GM18858 (cell line): ENCODE measurements around the gene EML2.
"Not testable (repeated sequence)": the region's sequence is repeated elsewhere in the genome, so short reads cannot be mapped to it uniquely, and the experiment has no call there.

Experiments used
- ATAC-seq: cut with Tn5 transposase; IDR thresholded peaks from one replicate; pipeline ENCODE4 v1.9.1; 2021; ENCODE audit not compliant: unreplicated experiment

EML2 gene

DNA sequence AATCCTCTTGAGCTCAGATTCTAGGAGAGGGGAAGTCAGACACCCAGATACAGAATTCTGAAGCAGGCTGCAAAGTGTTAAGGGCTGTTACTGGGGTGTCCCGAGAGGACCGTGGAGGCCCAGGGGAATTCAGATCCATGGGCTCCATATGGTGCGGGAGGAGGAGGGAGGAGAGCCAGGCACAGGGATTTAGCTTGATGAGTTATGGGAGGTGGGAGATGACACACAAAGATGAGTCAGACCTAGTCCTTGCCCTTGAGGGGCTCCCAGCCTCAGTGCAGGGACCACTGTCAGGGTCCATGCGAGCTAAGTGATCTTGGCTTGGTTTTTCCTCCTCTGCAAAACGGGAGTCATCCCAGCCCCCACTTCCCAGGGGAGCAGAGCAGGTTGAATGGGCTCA lies 14.4 kb upstream of the EML2 start:
- ATAC-seq, result no peak

DNA sequence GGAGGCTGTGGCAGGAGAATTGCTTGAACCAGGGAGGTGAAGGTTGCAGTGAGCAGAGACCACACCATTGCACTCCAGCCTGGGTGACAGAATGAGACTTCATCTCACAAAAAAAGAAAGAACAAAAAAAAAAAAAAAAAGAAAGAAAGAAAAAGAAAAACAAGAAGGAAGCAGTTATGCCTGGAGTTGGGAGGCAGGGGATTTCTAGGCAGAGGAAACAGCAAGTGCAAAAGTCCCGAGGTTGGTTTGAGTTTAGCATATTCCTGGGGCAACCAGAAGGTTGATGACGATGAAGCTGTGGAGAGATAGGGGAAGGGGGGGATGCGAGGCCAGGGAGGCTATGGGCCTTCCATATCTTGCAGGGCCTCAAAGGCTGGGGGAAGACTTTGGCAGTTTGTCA lies 11.5 kb upstream of the EML2 start:
- ATAC-seq, result no peak

DNA sequence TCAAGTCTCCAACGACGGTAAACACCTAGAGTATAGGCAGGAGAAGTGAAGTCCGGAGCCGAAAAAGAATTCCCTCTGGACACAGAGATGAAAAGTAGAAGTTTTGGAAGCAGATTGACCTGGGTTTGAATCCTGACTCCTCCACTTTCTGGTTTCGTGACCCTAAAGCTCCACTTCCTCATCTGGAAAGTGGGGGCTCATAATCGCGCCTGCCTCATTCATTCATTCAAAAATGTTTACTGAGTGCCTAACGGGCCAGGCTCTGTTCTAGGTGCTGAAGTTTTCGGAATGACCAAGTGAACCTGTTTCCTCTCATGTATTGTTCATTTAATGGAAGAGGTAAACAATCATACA lies 7.1 kb upstream of the EML2 start:
- ATAC-seq, result no peak

DNA sequence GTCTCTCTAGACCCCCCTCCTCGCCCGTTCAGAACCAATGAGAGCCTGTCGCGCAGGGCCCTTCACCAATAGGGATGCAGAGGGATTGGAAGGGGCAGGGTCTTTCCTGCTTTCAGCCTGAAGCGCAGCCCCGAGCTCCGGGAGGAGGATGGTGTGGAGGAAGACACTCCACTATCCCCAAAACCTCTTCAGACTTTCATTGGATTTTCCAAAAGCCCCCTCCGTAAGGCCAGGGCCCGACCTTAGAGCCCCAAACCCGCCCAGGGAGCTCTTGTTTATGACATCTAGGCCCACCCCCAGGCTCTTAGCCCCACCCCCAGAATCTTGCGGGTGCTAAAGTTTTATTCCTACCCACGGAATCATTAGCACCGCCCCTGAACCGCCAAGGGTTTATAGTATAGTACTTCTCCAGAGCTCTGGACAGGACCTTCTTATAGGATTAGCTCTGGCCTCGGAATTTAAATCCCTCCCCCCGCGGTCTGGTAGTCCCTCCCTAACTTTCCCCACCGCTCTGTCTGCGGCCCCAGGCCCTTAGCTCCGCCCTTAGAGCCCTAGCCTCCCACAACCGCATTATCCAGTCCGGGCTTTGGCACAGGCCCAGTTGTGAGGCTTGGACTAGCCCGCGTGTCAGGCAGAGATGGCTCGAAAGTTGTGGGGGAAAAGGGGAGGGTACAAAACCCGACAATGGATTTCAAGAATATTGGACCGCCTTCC lies 6.6 kb upstream of the EML2 start:
- ATAC-seq, result no peak

DNA sequence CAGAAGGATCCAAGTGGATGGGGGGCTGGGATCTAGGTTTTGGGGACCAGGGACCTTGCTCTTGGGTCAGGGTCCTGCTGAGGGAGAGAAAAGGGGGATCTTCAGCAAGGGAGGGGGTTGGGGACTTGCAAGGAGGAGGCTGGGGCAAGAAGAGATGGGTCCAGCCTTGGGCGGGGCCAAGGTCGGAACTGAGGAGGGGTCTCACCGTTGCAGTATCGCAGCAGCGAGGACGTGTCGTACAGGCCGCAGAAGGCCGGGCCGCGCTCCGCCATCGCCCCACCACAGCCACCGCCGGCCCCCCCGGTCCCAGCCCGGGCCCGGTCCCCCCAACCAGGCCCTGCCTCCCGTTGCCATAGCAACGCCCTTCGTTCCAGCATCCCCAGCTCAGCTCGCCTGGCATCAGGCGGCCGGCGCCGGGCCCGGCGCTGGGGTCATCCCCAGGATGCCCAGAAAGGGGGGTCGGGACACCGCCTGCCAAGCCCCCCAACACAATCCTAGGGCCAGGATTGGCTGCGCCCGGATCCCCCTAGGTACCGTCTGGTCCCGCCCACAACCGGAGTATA lies 6.0 kb upstream of the EML2 start:
- no peak for ATAC-seq

DNA sequence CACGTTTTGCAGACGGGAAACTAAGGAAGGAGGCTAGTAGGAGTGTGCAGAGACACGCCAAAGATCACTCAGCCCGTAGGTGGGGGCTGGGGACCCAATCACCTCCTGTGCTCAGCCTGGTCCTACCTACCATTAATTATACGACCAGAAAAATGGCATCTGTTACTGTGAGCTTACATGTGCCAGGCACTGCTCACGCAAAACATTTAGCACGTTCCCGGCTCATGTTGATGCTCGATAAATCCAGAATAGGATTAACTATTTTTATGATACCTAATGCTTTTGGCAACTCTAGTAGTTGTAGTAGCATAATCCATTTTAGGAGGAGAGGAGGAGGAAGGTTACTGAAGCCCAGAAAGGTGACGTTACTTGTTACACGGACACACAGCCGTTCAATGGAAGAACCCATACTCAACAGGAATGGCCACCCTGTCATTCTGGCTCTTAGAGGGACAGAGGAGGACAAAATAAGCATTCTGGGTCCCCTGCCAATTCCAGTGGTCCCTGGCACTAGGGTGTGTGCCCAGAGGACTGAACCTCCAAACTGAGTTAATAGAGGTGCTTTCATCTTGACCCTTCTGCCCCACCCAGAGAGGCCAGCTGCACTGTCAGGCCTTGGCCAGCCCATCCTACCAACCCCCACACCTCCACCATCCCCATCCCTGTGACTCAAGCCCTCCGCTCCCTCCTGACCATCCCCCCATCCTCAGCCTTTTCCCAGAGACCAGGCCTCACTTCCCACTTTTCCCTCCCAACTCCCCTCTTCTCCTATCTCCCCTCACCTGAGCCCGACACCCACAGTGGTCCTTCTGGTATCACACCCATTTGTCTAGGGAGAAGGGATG lies 5.0 kb upstream of the EML2 start:
- ATAC-seq, result no peak

DNA sequence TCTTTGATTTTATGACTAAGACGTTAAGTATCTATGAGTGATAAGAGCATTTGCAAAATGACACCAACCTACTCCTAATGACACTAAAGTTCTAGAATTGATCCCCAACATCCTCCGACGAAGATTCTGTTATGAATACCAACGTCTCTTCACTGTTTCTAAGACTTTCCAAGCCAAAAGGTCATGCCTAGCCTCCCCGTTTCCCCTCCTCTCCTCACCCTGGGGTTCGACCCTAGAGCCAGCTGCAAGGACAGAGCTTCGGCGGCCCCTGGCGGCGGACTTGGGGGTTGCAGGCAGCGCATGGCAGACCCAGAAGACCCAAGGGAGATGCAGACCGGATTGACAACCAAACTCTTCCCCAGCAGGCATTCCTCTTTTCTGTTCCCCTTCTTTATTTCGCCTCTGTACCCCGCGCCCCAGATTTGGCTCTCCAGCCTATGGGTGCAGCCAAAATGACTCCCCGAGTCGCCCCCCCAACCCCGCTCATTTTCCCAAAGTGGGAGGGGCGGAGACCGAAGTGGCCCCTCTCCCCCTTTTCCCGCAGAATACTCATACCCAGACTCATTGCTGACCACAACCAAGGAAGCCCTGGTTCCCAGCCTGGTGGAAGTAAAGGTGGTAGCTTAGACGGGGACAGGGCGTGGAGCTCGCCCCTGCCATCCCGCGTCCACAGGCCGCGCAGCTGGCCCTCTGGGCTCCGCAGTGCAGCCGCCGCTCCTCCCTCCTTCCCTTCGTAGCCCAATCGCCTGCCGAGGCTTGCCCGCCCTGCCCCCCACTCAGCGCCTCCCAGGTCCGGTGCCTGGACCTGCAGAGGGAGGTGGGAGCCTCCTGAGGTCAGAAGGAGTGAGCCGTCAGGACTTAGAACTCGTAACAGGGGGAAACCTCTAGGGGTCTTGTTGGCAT lies 4.1 kb upstream of the EML2 start:
- no peak for ATAC-seq

DNA sequence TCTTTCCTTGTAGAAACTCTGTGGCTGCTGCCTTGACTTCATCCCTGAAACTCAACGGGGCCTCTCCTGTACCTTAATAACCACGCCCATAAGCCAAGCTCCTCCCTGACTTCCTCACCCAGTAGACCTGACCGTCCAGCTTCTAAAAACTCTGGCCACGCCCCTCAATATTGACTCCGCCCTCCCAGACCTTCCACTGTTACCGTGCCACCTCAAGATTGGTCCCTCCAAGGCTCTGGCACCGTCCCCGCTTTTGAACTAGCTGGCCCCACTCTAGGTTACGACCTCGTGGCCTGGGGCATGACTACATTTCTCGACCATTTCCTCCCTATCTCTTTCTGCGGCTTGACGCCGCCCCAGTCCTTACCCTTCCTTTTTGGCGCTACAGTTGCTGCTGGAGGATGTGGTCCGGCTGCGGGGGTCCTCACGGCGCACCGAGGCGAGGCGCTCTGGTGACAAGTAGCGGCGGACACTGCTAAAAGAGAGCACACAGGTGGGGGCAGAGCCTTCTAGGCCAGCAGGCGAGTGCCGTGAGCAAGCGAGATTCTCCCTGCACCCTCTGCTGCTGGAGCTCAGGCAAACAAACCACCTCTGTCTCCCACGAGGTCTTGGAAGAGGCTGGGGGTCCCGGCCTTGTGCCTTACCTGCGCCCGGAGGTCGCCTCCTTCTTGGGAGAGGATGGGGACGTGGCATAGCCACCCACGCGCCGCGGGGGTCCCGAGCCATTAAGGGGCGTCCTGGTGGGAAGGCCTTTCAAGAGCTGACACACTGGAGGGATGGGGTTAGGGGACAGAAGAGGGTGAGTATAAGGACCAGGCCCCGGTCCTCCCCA lies 2.3 kb upstream of the EML2 start:
- peak; percentile 31 for ATAC-seq

DNA sequence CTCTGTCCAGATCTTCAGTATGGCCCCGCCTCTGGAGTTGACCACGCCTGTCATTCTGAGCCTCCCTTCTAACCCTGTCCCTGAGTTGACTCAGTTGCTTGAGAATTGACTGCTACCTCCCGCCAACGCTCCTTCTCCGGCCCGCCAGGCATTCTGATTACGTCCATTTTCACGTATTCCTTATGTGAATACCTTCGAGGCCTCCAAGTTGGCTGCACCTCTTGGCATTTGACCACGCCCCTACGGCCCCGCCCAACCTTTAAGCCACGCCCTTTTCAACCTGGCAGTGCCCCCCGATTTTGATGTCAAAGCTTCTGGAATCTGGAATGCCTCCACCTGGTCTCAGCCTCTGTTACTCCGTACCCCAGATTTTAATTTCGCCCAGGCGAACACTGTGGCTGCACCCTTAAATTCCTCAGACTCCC lies 1.7 kb upstream of the EML2 start:
- no peak for ATAC-seq

DNA sequence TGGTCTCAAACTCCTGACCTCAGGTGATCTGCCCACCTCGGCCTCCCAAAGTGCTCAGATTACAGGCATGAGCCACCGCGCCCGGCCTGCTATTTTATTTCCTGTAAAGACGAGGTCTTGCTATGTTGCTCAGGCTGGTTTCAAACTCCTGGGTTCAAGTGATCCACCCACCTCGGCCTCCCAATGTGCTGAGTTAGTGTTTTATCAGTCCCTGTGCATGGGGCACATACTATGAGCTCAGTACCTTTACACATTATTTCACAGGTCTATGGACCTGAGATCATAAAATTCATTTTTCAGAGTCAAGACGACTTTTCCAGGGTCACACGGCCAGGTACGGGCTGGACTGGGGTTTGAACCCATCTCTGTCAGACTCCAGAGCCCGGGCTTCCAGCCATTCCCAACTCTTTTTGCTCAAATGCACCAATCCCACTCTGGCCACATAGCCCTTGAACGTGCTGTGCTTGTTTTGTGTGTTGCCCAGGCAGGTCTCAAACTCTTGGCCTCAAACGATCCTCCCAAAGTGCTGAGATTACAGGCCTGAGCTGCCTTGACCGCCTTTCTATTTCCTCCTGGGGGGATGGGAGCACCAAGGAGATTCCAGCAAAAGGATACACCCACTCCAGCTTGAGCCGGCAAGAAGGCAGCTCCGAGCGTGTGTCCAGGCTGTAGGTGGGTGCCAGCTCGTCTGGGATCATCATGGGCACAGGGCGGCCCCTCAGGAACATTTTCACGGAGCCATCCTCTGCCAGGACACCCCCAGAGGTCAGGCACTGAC lies 1.1 kb downstream of the EML2 start:
- ATAC-seq, result no peak

DNA sequence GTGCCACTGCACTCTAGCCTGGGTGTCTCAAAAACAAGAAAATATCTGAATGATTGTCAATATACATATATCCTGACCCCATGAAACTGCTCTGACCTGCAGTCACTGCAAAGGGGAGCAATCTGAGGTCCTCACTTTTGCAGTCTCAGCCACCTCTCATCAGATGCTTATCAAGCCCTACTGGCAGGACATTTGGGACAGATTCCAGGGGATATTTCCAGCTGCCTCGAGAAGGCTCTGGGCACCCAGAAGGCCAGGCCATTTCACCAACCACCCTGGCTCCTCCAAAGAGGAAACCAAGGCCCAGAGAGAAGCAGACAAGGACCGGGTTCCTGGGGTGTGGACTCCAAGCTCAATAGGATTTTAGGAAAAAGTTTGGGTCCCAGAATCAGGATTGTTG lies 2.3 kb downstream of the EML2 start:
- no peak for ATAC-seq

DNA sequence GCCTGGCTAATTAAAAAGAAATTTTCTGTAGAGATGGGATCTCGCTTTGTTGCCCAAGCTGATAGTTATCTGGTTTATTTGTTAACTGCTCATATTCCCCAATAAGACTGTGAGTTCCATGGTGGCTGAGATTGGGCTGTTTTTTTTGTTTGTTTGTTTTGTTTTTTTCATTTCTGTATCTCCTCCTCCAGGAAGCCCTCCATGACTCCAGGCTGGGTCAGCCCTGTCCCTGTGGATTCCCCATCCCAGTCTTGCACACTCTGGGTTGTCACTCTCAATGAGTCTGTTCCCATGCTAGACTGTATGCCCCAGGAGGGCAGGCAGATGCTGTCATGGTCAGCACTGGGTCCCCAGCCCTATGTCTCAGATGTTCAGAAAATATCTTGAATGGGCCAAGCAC lies 2.9 kb downstream of the EML2 start:
- ATAC-seq, result no peak

DNA sequence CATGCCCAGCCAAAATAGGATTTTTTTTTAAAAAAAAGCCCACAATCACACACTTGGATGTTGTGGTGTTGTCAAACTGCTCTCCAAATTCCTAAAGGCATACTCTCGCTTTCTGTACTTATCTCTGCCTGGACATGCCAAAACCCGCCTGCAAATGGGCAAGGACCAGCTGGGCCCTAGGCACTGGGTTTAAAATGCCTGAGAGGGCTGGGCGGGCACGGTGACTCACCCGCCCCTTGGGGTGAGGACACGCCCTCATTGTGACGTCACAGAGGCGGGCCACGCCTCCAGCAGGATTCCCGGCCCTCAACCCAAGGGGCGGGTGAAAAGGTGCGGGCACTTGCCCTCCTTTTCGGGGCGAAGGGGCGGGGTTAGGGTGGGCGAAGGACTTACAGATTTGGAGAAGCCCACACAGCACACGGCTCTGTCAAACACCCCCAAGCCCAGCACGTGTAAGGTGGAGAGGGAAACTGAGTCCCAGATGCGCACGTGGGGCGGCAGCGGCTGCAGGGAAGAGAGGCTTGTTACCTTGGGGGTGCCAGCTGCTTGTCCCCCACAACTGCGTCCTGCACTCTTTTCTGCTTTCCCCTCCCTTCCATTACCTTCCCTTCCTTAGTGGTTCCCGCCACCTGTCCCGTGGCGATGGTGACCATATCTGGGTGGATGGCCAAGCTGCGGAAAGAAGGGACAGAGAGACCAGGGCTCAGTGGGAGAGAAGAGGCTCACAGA lies 6.6 kb downstream of the EML2 start:
- ATAC-seq, result no peak

DNA sequence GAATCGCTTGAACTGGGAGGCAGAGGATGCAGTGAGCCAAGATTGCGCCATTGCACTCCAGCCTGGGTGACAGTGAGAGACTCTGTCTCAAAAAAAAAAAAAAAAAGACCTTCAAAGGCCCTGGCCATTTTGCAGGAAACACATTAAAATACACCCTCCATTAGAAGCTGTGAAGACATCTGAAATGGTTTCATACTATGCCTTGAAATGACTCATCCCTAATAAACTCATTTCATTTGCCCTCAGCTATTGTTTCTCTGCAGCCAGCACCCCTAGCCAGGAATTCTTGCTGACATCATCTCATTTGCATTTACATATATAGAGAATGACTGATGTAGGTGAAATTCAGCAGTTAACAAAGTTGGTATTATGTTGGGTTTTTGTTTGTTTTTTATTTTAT lies 8.7 kb downstream of the EML2 start:
- ATAC-seq, result no peak

DNA sequence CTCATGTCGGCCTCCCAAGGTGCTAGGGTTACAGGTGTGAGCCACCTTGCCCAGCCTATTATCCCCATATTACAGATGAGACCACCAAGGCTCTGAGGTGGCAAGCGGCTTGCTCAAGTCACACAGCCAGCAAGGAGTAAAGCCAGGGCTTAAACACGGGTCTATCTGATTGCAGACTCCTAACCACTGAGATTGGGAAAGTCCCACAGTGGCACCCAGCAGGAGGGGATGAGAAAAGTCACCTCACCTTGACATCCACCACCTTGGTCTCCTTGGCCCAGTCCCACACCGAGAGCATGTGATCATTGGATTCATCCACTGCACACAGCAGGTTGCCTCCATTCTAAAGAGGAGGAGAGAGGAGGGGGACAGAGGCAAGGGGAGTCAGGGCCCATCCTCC lies 9.5 kb downstream of the EML2 start:
- ATAC-seq, result no peak

DNA sequence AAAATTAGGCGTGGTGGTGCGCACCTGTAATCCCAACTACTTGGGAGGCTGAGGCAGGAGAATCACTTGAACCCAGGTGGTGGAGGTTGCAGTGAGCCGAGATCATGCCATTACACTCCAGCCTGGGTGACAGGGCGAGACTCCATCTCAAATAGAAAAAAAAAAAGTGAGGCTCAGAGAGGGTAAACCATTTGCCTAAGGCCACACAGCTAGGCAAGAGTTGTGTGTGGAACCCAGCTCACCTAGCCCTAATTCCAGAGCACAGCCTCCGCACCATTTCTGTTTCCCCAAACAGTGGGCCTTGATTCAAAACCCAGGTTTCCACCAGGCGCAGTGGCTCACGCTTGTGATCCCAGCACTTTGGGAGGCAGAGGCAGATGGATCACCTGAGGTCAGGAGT lies 11.0 kb downstream of the EML2 start:
- ATAC-seq, result not testable (repeated sequence)

DNA sequence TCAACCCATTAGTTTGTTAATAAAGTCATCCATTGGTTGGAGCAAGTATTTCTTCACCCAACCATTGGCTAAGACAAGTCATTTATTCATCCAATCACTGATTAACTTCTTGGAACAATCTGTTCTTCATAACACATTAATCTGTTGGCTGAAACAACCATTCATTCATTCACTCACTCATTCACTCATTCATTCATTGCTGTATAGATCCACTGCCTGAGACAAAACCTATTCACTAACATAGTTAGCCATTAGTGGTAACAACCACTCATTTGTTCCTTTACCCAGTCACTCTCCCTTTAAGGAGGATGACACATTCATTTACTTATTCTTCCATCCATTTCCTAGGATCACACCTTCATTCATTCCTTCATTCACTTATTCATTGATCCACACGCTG lies 15.2 kb downstream of the EML2 start:
- no peak for ATAC-seq

DNA sequence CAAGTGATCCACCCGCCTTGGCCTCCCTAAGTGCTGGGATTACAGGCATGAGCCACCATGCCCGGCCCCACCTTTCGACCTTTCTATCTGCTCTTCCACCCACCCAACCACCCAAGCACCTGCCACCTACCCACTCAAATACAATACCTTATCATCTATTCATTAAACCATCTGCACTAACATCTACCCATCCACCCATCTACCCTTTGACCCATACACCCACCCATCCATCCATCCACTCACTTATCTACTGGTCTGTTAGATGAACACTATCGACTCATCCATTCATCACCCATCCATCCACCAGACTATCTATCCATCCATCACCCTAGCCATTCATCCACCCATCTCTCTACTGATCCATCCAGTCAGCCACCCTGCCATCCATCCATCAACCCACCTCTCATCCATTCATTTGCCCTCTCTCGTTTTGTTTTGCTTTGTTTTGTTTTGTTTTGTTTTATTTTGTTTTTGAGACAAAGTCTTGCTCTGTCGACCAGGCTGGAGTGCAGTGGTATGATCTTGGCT lies 17.2 kb downstream of the EML2 start:
- ATAC-seq, result no peak

DNA sequence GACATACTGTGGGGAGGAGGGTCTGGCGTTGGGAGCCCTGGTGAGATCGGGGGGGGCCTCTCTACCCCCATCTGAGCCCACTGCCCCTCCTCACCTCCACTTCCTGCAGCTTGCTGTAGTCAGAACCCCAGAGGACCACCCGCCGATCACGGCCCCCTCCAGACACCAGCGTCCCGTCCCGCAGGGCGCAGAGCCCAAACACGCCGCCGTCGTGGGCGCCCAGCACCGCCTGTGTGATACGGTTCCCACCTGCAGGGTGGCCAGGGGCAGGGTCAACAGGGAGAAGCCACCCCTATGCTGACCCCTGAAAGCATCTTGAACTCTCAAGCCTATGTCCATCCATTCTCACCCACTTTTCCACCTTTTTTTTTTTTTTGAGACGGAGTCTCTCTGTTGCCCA lies 17.8 kb downstream of the EML2 start:
- ATAC-seq, result no peak
